NT2/D1 (cell line): ENCODE data around the gene ZMYND11.
"Not testable (repeated sequence)": the region's sequence is repeated elsewhere in the genome, so short reads cannot be mapped to it uniquely, and the experiment has no call there.

Experiments used
- DNase-seq: peaks from one replicate; pipeline ENCODE4 v3.0.0-alpha.2; 2011; ENCODE audit warnings: low read depth, low spot score
- H3K27me3 ChIP-seq: 2 replicates; pipeline ENCODE4 v1.6.0; 2011; ENCODE audit warnings: mild to moderate bottlenecking; ENCODE audit not compliant: insufficient read length, insufficient read depth
- H3K36me3 ChIP-seq: 2 replicates; pipeline ENCODE4 v1.6.1; 2011; ENCODE audit warnings: mild to moderate bottlenecking, low read length, mixed read lengths; ENCODE audit not compliant: insufficient read depth, insufficient read length
- H3K4me1 ChIP-seq: 2 replicates; pipeline ENCODE4 v1.5.1; 2011; ENCODE audit not compliant: insufficient read depth, insufficient read length
- H3K4me3 ChIP-seq: 2 replicates; pipeline ENCODE4 v1.5.1; 2011; ENCODE audit warnings: low read depth; ENCODE audit not compliant: insufficient read length
- H3K9ac ChIP-seq: 2 replicates; pipeline ENCODE4 v1.6.0; 2011; ENCODE audit warnings: low read depth; ENCODE audit not compliant: insufficient read length
- H3K9me3 ChIP-seq: 2 replicates; pipeline ENCODE4 v1.5.1; 2011; ENCODE audit warnings: mild to moderate bottlenecking, low read length; ENCODE audit not compliant: insufficient read depth
- SUZ12 ChIP-seq: IDR thresholded peaks from 2 replicates; pipeline ENCODE4 v1.6.1; 2011; ENCODE audit not compliant: insufficient read length, insufficient read depth; ENCODE audit errors: extremely low read depth
- YY1 ChIP-seq: IDR thresholded peaks from 2 replicates; pipeline ENCODE4 v1.6.1; 2011; ENCODE audit not compliant: insufficient read length, insufficient read depth
- ZNF274 ChIP-seq: IDR thresholded peaks from 2 replicates; pipeline ENCODE4 v1.6.1; 2011; ENCODE audit warnings: mild to moderate bottlenecking, low read depth, low read length

The ZMYND11 gene

GRCh38 chr10:184911-185310 is 49.7 kb downstream of the ZMYND11 start:
- TF ChIP-seq SUZ12 = no peak
- no peak for TF ChIP-seq YY1
- no peak for TF ChIP-seq ZNF274
- no peak for DNase-seq

GRCh38 chr10:185571-185970 is 50.3 kb downstream of the ZMYND11 start:
- H3K9ac ChIP-seq, H3K4me3 ChIP-seq, DNase-seq, H3K9me3 ChIP-seq, H3K4me1 ChIP-seq, H3K27me3 ChIP-seq: not testable (repeated sequence)
- H3K36me3 ChIP-seq = peaks cover 19% of the 10 kb centered on the region

More at GRCh38 chr10:184911-185310, 49.7 kb downstream of the ZMYND11 start:
- H3K36me3 ChIP-seq = peaks cover 19% of the 10 kb centered on the region
- H3K4me3 ChIP-seq = no peak overlapping the region
- H3K9me3 ChIP-seq = no peaks in the 10 kb centered on the region
- no peaks in the 10 kb centered on the region for H3K4me1 ChIP-seq
- H3K27me3 ChIP-seq = no peaks in the 10 kb centered on the region
- no peak overlapping the region for H3K9ac ChIP-seq

DNA sequence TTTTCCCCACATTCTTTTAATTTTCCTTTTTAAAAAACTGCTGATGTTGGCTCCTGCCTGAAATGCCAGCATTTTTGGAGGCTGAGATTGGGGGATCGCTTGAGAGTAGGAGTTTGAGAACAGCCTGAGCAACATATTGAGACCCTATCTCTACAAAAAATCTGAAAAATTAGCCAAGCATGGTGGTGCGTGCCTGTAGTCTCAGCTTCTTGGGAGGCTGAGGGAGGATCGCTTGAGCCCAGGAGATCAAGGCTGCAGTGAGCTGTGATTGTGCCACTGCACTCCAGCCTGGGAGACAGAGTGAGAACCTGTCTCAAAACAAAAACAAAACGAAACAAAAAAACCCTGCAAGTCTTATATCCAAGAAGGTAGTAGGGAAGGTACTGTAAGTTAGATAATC is 51.7 kb downstream of the ZMYND11 start:
- no peak for DNase-seq
- no peaks in the 10 kb centered on the region for H3K27me3 ChIP-seq
- no peaks in the 10 kb centered on the region for H3K9me3 ChIP-seq
- H3K9ac ChIP-seq = no peak overlapping the region
- no peak overlapping the region for H3K4me3 ChIP-seq
- no peak for TF ChIP-seq ZNF274
- no peak for TF ChIP-seq YY1
- no peak for TF ChIP-seq SUZ12
- H3K4me1 ChIP-seq = no peaks in the 10 kb centered on the region
- peaks cover 13% of the 10 kb centered on the region for H3K36me3 ChIP-seq

DNA sequence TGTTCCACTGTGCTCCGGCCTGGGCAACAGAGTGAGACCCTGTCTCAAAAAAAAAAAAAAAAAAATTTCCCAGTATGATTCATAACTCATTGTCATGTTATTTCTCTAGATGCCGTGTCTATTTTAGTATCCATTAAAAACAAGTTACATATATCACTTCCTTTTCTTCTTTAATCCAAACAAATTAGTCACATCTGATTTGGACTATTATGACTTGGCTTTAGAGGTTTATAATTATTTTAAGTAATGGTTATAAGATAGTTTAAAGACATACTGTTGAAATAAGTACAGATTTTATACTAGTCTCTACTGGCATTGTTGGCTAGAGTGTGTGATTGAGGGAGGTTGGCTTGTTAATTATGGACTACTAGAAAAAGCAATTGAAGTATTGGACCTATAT is 53.3 kb downstream of the ZMYND11 start:
- DNase-seq = no peak
- Histone ChIP-seq H3K9me3 (no peaks in the 10 kb centered on the region), H3K36me3 (peaks cover 3% of the 10 kb centered on the region), H3K9ac (no peak overlapping the region), H3K4me3 (no peak overlapping the region), H3K27me3 (no peaks in the 10 kb centered on the region), H3K4me1 (no peaks in the 10 kb centered on the region)
- no peak for TF ChIP-seq SUZ12

DNA sequence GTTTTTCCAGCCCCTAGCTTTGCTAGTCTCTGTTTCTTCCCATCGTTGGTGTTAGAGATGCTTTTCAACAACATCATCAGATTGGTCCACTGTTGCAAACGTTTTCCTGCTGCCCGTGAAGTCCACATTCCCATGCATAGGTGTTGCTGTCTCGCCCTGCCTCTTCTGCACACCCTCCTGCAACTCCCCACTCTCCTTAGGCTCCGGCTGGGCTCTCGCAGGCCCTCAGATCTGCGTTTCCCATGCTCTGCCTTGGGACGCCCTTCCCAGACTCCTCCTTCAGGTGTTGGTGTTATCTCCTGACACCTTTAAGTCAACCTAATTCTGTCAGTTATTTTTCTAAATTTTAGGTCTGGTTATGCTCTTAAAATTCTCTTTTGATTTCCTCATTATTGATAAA is 55.0 kb downstream of the ZMYND11 start:
- Histone ChIP-seq H3K36me3 (no peaks in the 10 kb centered on the region), H3K27me3 (no peaks in the 10 kb centered on the region), H3K4me3 (no peak overlapping the region), H3K9ac (no peak overlapping the region), H3K4me1 (no peaks in the 10 kb centered on the region), H3K9me3 (no peaks in the 10 kb centered on the region)
- TF ChIP-seq SUZ12 = no peak
- TF ChIP-seq ZNF274 = no peak
- no peak for TF ChIP-seq YY1
- DNase-seq = no peak

DNA sequence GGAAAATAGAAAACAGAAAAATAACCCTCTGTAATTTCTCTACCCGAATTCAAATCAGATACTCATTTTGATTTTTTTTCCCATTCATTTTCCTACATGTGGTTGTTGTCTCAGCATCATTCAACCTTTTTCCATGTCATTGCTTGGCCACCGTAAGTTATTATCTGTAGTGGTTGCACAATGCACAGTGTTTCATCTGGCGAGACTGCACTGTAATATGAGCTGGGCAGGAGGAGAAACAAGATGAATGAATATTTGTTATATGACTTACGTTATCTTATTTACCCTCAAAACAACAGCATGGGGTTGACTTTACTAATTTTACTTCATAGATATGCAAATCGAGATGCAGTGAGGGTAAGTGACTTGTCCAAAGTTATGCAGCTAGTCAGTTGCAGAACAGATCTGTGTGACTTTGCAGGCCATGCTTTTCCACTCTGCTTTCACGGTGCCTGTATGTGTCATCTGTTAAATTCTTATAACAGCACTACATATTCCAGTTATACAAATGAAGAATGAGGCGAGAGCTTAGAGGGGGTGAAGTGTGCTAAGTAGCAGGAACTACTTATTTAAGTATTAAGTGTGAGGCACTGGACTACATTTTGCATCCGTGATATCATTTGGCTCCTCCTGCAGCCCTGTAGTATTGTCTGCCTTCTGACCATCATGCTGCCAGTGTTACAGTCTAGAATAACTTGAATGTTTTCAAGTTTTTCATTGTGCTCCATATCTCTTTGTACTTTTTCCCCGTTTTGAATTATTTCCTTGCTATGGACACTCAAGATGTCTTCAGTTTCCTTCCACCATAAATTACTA is 56.7 kb downstream of the ZMYND11 start:
- Histone ChIP-seq H3K36me3 (peaks cover 3% of the 10 kb centered on the region), H3K9me3 (no peaks in the 10 kb centered on the region), H3K4me3 (no peak overlapping the region), H3K4me1 (no peaks in the 10 kb centered on the region), H3K9ac (no peak overlapping the region), H3K27me3 (no peaks in the 10 kb centered on the region)
- DNase-seq = no peak
- no peak for TF ChIP-seq YY1
- no peak for TF ChIP-seq ZNF274
- TF ChIP-seq SUZ12 = no peak

- Histone ChIP-seq H3K36me3 (peaks cover 5% of the 10 kb centered on the region), H3K4me3 (no peak overlapping the region), H3K9me3 (no peaks in the 10 kb centered on the region), H3K27me3 (no peaks in the 10 kb centered on the region), H3K9ac (no peak overlapping the region), H3K4me1 (no peaks in the 10 kb centered on the region)
- TF ChIP-seq YY1 (no peak), ZNF274 (no peak), SUZ12 (no peak)
- DNase-seq = no peak
Measured at GRCh38 chr10:194281-194680, 59.0 kb downstream of the ZMYND11 start.
